ENCODE measurements around the gene ACTN2.
A peak's percentile ranks its signal among the peaks of the same experiment; 100 is the strongest.

ACTN2 gene

GRCh38 chr1:236774926-236775325 lies 88.6 kb downstream of the ACTN2 start:
- DNase-seq (ENCODE audit: low spot score), result peak; percentile 25

- DNase-seq (ENCODE audit: low spot score), result no peak
Observed at GRCh38 chr1:236779312-236779711, 93.0 kb downstream of the ACTN2 start.

- no peak for DNase-seq (ENCODE audit: low spot score)
Observed at GRCh38 chr1:236785477-236785876, 99.2 kb downstream of the ACTN2 start.

- no peak for DNase-seq (ENCODE audit: low spot score)
Observed at GRCh38 chr1:236786453-236786852, 100.2 kb downstream of the ACTN2 start.

GRCh38 chr1:236794585-236795034 lies 108.3 kb downstream of the ACTN2 start:
- no peak for DNase-seq (ENCODE audit: low spot score)

GRCh38 chr1:236795035-236795756 lies 108.9 kb downstream of the ACTN2 start, which contains the start of gene MTR:
TSS of gene MTR (plus strand) at chr1:236795292. CDS start at chr1:236795704, 412 bp downstream.
- peak; percentile 99 for DNase-seq (ENCODE audit: low spot score)

- DNase-seq (ENCODE audit: low spot score), result peak; percentile 26
Observed at GRCh38 chr1:236795757-236796667, 109.7 kb downstream of the ACTN2 start.

GRCh38 chr1:236799001-236799400 lies 112.7 kb downstream of the ACTN2 start:
- no peak for DNase-seq (ENCODE audit: low spot score)

GRCh38 chr1:236800002-236800620 lies 113.8 kb downstream of the ACTN2 start:
- no peak for DNase-seq (ENCODE audit: low spot score)

GRCh38 chr1:236800623-236801022 lies 114.3 kb downstream of the ACTN2 start:
- DNase-seq (ENCODE audit: low spot score), result no peak

- no peak for DNase-seq (ENCODE audit: low spot score)
Observed at GRCh38 chr1:236802264-236802663, 116.0 kb downstream of the ACTN2 start.

- no peak for DNase-seq (ENCODE audit: low spot score)
Observed at GRCh38 chr1:236806634-236807033, 120.3 kb downstream of the ACTN2 start.

GRCh38 chr1:236808005-236808404 lies 121.7 kb downstream of the ACTN2 start:
- DNase-seq (ENCODE audit: low spot score), result no peak

GRCh38 chr1:236808564-236809130 lies 122.3 kb downstream of the ACTN2 start:
- DNase-seq (ENCODE audit: low spot score), result no peak

- peak; percentile 26 for DNase-seq (ENCODE audit: low spot score)
Observed at GRCh38 chr1:236809148-236809547, 122.8 kb downstream of the ACTN2 start.

- no peak for DNase-seq (ENCODE audit: low spot score)
Observed at GRCh38 chr1:236810018-236810417, 123.7 kb downstream of the ACTN2 start.

GRCh38 chr1:236812334-236813030 lies 126.2 kb downstream of the ACTN2 start:
- DNase-seq (ENCODE audit: low spot score), result no peak

Measured in cerebellar cortex (tissue), 1 donor.